Subcutaneous adipose tissue (tissue), 4 donors: ENCODE results near the gene ADAMTS18. TPM values are rescaled to one million over a fixed set of nuclear protein-coding genes. Genes with fewer than 3 reads are reported as not detected.

Experiments used
- total RNA-seq, 4 donors: library from RNA; depleted of rRNA; stranded (reverse); fragments of >200 nt; gene quantifications; one replicate each; pipeline ENCODE4 v1.1.0, GENCODE V29; 2016
- TF ChIP-seq, protein P1 (sequence below): fragments of 450-650 bp; IDR thresholded peaks from one replicate; pipeline ENCODE4 v1.5.1; 2016; ENCODE audit warnings: low read depth, mild to moderate bottlenecking, control low read depth, antibody characterized with exemption, moderate library complexity

The ADAMTS18 gene
- total RNA-seq, 4 donors from 2014 or later, result 1.1 to 20.9 (median 3.1) TPM

GRCh38 chr16:77375396-77375795, 59.4 kb downstream of the ADAMTS18 start:
- TF ChIP-seq, protein P1, sequence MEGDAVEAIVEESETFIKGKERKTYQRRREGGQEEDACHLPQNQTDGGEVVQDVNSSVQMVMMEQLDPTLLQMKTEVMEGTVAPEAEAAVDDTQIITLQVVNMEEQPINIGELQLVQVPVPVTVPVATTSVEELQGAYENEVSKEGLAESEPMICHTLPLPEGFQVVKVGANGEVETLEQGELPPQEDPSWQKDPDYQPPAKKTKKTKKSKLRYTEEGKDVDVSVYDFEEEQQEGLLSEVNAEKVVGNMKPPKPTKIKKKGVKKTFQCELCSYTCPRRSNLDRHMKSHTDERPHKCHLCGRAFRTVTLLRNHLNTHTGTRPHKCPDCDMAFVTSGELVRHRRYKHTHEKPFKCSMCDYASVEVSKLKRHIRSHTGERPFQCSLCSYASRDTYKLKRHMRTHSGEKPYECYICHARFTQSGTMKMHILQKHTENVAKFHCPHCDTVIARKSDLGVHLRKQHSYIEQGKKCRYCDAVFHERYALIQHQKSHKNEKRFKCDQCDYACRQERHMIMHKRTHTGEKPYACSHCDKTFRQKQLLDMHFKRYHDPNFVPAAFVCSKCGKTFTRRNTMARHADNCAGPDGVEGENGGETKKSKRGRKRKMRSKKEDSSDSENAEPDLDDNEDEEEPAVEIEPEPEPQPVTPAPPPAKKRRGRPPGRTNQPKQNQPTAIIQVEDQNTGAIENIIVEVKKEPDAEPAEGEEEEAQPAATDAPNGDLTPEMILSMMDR, result no peak

DNA sequence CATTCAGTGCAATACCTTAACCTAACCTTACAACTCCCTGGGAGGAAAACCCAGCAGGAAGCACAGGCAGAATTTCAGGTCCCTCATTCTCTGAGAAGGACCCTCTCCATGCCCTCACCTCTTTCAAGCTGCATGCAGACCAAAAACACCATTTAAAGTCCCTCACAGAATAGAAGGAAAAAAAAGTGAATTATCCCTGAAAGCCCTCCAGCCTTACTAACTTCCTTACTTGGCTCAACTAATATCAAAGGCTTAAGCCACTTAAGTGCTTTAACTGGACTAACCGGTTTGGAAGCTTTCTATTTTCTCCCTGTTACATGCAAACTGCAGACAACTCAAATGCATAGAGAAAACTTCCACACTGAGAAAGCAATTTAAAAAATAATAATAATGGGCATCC, 60.5 kb downstream of the ADAMTS18 start:
- TF ChIP-seq, protein P1, result no peak

GRCh38 chr16:77373726-77374125, 61.1 kb downstream of the ADAMTS18 start:
- TF ChIP-seq, protein P1, result no peak

GRCh38 chr16:77364770-77365169, 70.1 kb downstream of the ADAMTS18 start:
- TF ChIP-seq, protein P1, result no peak

DNA sequence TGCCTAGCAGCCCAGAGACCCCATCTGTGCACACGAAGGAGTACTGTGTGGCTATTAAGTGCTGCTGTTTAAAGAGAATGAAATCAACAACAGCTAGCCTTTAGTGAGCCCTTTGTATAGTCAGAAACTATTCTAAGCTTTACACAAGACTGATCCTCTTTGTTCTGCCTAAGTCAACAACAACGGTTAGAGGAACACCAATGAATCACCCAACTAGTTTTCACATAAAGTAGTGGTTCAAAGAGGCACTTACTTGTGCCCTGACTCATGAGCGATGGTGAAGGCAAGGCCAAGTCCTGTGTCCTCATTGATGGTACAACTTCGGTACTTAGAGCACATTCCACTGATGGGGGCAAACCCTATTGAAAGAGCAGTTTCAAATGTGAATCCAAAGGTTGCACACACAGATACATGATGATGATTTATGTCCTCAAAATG, 75.8 kb downstream of the ADAMTS18 start:
- TF ChIP-seq, protein P1, result no peak

DNA sequence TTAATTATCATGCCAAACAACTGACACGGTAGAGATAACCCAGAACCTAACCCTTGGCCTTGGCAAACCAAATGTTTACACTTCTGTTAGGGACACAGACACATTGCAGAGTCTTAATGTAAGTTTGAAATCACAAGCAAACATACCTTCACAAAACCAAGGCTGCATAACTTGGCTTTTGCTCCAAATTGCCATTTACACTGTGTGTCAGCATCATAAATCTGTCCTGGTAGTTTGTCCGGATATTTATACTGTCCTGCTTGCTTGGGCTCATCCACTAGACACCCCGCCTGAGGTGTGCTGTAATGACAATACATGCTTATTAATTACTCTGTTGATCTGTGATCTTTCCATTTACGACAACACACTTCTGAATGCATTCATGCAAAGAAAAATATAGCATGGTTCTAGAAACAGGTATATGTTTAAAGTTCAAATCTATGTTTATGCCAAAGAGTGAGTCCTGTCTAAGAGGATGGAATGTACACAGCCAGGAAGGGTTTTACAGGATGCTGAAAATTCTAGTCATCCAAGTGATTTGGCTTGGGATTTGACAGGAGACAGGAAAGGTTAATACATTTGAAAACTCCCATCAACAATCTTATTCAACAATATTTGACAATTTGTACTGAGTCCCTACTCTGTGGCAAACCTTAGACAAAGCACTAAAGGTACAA, 81.1 kb downstream of the ADAMTS18 start:
- TF ChIP-seq, protein P1, result no peak

DNA sequence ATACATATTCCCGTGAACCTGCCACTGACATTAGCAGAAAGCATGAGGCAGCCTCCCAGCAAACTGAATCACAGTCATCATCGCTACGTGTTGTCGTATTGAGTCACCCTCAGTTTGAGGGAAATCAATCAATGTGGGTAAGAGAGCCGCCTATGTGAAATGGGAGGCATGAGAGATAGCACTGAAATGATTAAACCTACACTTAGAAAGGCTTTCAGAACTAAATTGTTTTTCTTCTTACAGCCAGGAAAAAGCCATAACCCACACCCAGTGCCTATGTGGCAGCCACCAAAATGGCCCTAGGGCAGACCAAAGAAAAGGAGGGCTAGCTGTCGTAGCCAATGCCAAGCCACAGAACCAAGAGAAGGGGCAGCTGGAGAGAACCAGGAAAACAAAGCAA, 90.5 kb downstream of the ADAMTS18 start:
- TF ChIP-seq, protein P1, result no peak
